NCI-H446 (cell line): Measurements from ENCODE around the gene WHRN.
A peak's percentile ranks its signal among the peaks of the same experiment; 100 is the strongest.

ENCODE experiments used
- DNase-seq, 2 experiments: peaks; one replicate each; lab custom pipeline; 2025; lab: John Stamatoyannopoulos, UW

The WHRN gene

GRCh38 chr9:114448706-114449105 is 56.6 kb downstream of the WHRN start:
- DNase-seq, result no peak

DNA sequence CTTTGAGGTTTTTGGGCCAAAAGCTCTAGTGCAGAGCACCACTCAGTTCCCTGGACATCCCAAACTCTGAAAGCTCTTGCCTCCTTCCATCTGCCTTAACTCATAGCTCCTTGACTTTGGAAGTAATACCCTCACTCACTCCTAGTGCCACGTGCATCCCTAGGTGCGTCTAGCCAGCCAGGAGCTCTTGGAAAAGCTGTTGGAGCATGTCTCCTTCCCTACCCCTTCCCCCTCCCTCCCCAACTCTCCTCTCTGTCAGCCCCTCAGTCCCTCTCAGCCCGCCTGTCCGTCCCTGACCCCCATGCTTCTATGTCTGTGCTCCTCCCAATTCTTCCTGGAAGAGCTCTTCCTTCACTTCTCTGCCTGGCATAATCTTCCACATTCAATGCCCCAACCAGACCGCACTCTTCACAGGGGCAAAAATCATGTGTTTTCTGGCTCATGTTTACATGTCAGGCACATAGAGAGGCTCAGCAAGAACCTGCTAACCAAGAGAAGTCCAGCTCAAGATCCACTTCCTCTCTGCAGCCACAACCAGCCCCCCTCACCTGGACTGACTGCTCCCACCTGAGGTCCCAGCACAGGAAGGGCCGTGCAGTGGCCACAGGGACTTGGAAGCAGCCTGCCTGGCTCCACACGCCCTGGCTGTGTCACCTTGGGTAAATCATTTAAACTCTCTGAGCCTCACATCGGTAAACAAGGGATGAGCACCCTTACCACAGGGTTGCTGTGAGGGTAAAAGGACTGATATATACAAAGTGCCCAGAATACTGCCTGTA is 58.4 kb downstream of the WHRN start:
- DNase-seq, result no peak

- DNase-seq, result no peak
These were observed 59.2 kb downstream of the WHRN start for GRCh38 chr9:114446036-114446435.

DNA sequence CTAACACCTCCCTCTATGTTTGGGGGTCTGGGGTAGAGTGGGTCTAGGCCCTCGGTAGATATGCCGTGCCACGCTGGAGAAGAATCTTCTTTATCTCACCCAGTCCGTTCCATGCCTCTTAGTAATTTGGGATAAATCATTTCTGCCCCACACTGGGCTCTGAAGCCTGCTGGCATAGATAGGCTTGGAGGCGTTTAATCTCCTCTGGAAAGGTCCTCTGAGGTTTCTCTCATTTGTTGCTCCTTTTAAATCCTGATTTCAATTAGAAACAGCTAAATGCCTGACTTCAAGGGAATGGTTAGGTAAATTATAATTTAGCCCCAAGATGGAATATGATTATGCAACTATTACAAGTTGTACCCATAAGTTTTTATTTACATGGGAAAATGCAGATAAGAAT is 59.7 kb downstream of the WHRN start:
- no peak for DNase-seq

DNA sequence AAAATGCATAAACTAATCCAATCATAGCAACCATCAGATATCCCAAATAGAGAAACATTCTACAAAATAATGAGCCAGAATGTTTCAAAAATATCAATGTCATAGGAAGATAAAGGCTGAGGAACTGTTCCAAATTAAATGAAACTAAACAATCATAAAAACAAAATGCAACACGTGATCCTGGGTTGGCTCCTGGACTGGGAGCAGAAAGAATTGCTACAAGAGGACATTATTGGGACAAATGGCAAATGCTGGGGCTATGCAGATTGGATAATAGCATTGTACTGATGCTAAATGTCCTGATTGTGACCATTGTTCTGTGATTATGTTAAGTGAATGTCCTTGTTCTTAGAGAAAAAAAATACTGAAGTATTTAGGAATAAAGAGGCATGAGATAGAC is 63.3 kb downstream of the WHRN start:
- no peak for DNase-seq

DNA sequence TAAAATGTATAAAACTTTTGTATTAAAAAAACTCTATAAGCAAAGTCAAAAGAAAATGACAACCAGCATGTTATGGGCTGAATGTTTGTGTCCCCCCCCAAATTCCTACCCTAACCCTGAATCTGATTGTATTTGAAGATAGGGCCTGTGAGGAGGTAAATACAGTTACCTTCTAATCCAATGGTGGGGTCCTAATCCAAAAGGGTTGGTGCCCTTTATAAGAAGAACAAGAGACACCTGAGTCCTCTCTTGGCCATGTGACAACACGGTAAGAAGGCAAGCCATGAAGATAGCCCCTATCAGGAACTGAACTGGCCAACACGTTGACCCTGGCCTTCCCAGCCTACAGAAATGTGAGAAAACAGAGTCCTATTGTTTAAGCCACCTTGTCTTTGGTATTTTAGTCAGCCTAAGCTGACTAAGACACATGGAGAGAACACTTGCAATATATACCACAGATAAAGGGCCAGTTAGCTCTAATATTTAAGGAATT is 67.8 kb downstream of the WHRN start:
- no peak for DNase-seq

- DNase-seq, result peak in 1 of 2 experiments; percentile 14
These were observed 70.4 kb downstream of the WHRN start for GRCh38 chr9:114434878-114435311.

- DNase-seq, result no peak
These were observed 71.5 kb downstream of the WHRN start for GRCh38 chr9:114433720-114434255.

GRCh38 chr9:114433086-114433485 is 72.2 kb downstream of the WHRN start:
- DNase-seq, result no peak

DNA sequence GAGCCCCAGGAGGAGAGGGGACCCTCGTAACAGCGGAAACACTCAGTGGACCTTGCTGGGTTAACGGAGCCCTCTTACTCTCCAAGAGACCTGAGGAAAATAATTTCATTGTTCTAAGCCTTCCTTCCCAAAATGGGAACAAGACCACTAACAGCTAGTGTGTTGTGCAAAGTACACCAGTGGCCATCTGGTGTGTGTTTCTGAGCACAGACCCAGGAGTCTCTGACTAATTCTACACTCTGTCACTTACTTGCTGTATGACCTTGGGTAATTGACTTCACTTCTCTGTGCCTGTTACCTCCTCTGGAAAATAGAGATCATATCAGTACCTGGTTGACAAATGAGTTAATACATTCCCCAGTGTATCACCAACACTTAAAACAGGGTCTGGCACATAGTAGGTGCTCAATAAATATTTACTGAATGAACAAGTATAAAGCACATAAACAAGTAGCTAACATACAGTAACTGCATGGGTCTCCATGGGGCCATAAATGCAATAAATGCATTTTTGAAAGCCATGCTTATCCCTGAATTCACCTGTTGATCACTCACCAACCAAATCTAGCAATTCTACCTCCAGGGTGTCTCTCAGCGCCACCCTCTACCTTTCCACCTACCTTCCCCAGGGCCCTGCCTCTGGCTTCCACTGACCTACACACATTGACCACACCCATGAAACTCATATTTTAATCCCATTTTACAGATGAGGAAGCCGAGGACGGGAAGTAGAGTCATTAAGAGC is 72.8 kb downstream of the WHRN start:
- DNase-seq, result no peak

DNA sequence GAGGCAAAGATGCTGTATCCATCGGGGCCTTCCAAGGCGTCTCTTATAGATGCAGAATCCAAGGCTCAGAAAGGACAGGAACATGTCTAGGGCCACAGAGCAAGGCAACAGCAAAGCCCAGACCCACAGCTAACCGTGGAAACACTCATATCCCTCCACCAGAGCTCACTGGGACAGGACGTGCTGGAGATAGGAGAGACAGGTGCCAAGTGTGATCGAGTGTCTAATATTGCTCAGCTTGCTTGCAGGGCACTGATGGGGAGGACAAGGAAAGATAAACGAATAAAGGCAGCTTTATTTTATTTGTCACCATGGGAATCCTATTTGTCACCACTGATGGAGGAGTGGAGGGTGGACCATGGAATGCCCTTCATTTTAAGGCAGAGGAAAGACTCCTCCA is 73.5 kb downstream of the WHRN start:
- DNase-seq, result no peak

GRCh38 chr9:114431003-114431402 is 74.3 kb downstream of the WHRN start:
- no peak for DNase-seq

GRCh38 chr9:114430457-114430856 is 74.8 kb downstream of the WHRN start:
- DNase-seq, result no peak

- no peak for DNase-seq
These were observed 75.8 kb downstream of the WHRN start for GRCh38 chr9:114429488-114429887.

GRCh38 chr9:114428466-114428865 is 76.8 kb downstream of the WHRN start:
- no peak for DNase-seq

DNA sequence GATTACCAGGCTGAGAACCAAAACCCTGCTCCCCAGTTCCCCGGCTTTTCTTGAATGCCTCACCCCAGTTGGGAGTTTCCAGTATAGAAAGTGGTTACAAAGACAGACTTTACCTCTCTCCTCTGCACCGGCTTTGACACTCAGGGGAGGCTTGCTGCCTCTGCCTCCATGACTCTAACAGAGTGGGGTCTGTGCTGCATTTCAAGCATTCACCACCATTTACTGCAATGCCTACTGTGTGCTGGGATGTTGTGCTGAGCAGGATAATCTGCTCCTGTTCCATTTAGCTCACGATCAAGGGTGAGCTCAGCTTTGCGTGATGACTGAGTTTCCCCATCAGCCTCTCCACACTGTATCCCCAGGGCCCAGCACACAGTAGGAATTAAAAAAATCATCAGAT is 77.6 kb downstream of the WHRN start:
- no peak for DNase-seq

- no peak for DNase-seq
These were observed 79.0 kb downstream of the WHRN start for GRCh38 chr9:114426046-114426948.

- no peak for DNase-seq
These were observed 80.1 kb downstream of the WHRN start for GRCh38 chr9:114425126-114425525.

GRCh38 chr9:114424126-114424525 is 81.1 kb downstream of the WHRN start:
- no peak for DNase-seq

DNA sequence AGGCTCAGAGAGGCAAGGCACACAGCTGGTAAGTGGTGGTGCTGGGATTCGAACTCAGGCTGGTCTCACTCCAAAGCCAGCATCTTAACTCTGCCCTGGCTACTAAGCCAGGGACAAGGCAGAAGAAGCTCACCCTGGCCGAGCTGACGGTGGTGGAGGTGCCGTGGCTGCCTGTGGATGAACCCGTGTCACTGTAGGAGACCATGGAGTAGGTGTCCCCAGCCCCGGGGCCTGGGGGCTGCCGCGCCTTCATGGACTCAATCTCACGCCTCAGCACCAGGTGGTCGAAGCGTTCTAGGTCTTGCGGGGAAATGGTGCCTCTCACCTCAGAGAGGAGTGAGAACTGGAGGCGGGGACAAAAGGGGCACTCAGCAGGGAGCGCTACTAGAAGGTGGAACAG is 82.1 kb downstream of the WHRN start:
- DNase-seq, result no peak

DNA sequence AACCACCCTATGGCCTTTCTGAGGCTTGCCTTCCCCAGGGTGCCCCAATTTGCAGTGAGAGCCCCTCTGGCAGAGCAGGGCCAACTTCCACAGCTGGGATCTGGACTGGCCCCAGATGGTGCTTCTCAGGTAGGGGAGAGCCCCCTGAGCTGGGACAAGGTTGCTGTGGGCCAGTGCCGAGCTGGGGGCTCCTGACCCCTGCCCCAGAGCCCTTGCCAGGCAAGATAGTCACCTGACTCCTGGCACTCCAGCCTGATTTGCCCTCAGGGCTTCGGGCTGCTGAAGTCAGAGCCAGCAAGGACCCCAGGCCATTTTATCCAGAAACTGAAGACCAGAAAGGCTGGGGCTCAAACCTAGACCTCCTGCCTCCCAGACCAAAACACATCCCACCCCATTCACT is 84.1 kb downstream of the WHRN start:
- no peak for DNase-seq

DNA sequence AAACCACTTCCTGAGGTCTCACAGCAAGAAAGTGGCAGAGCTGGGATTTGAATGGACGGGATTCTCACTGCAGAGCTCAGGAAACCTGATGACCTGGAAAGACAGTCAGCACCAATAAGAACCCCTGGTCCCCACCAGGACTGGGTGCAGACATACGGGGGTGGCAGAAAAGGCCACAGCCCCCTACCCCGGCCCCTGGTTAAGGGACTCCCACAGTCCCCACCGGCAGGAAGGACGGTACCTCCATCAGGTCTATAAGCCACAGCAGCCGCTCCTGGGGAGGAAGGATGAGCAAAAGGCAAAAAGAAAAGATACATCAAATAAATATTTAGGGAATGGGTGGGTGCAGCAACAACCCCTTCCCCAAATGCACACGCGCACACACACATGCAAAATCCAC is 85.5 kb downstream of the WHRN start:
- no peak for DNase-seq
